NCI-H128 (cell line): Measurements from ENCODE around the gene LYPD1.

Experiments used
- DNase-seq: peaks from one replicate; lab custom pipeline; 2025; ENCODE audit not compliant: unreplicated experiment; lab: John Stamatoyannopoulos, UW

Gene LYPD1

DNA sequence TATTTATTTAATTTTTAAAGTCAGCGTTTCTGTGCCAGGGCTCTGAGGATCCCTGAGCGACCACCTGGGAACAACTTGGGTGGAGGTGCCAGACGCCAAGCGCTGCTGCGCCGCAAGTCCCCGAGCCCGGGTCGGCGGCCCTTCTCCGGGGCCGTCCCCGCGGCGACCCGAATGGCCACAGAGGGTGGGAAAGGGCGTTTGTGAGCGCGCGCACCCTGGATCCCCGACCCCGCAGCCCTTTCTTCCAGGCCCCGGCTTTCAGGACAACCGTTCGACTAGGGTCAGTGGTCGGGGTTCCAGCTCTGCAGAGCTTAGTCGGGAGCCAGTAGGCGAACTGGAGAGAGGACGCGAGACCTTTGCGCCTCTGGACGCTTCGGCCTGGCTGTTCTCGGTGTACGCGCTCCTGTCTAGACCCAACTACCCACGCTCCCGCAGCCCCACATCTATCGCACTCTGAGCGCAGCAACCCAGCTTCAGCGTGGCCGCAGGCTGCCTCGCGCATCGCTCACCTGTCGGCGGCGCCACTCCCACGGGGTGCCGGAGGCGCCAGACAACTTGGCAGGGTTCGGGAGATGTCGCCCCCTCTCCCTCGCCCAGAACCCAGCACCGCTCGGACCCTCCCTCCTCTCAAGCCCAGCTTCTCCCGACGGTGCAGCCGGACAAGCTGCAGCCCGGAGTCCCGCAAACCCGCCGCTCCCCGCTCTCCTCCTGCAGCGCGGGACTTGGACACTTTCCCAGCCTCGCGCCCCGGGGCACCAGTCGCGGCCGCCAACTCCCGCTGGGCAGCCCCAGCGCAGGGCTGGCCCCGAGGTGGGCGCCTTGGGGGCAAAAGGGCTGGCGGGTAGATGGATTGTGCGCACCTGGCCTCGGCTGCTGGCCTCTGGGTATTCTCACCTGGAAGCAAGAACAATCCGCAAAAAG is 758 bp downstream of the LYPD1 start:
- peak; percentile 21 for DNase-seq

DNA sequence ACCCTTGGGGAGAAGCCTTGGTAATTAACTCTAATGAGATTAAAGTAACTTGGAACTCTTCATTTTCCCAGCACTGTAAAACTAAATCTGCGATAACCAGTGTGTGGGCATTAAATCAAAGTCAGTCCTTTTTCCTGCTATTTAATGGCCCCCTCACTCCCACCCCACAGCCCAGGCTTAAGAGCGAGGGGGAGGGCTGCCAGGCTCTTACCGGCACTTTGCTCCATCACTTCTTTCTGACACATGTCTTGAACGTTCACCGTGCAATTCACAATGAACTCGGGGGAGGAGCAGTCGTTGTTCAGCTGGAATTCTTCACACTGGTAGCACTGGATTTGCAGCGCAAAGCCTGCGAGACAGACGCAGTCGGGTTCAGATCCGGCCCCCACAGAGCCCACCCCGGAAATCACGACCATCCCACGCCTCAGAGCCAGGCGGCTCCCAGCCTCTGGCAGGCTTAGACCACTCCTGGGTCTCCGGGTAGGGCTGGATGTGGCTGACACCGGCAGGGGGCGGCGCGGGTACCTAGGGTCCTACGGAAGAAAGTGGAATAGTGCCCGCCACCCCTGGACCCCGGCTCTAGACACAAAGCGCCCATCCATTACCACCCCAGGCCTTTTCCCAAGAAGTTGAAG is 1.7 kb downstream of the LYPD1 start:
- DNase-seq = peak; percentile 8

DNA sequence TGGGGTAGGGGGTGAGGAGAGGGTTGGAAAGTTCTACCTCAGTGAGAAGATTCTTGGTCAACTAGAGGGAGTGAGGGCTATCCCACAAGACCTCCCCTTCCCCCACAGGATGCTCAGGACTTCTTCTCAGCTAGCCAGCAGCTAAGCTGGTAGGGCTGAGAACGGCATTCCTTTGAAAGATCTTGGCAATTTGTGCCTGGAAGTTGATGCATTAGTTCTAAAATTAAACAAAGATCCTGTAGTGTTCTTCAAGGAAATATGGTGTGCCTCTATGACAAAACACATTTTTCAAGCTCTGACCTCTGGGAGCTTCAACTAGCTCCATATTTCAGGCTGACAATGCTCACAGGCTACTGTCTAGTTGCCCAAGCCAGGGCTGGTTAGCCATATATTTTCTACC is 2.3 kb downstream of the LYPD1 start:
- no peak for DNase-seq

DNA sequence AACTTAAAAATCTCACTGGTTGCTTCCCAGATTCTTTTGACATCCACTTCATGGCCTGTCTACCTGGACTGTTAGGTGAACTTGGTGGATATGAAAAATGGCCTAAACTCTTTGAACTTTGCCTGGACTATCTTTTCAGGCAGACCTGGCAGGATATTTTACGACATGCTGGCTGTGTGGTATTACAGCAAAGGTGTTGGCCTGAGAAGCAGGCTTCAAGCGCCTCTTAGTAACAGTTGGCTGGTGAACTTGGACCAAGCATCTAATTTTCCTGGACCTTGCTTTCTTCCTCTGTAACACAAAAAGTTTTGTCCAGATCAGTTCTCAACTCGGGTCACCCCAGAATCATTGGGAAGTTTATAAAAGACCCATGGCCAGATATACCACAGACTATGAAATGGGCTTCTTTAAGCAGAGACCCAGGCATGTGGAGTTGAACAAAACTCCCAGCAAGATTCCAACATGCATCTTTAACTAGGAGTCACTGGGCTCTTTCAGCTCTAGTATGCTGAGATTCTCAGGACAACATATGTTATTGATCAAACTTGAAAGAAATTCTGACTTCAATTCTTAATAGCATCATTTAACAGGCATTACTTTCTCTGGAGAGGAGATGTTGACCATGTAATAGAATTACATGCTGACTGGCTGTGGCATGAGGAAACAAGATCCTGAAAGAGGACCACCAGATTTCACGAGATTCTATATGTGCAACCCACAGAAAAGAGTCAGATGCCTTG is 4.4 kb downstream of the LYPD1 start:
- DNase-seq = no peak

DNA sequence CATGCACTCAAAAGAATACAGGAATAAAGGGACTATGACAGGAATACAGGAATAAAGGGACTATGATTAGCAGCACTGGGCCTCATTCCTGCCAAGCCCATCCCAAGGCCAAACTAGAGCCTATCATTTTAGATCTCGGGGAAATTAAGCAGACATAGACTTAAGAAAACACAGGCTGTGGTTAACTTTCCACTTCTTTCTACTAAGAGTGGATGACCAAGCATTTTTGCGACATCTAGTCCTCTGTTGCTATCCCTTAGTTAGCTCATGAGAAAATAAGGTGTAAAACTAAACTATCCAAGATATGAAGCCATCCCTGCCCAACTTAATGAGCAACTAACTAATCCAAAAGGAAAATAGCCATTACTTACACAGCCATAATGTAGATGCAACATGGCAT is 5.9 kb downstream of the LYPD1 start:
- DNase-seq = no peak

DNA sequence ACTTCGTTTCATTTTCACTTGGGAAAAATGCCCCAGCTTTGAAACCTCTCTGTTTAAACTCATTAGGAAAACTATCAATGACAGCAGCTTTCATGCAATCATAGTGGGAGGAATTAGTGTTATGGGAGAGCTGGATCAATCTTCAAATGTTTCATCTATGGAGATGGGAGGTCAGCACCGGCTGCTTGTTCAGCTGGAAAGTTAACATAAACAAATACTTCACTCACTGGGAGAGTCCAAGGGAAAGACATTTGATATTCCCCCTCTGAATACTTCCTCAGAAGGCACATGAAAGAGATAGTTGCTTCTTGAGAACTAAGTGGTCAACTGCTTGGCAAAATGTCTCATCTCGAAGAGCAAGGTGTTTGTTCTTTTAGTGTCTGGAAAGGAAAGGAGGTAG is 7.3 kb downstream of the LYPD1 start:
- no peak for DNase-seq

DNA sequence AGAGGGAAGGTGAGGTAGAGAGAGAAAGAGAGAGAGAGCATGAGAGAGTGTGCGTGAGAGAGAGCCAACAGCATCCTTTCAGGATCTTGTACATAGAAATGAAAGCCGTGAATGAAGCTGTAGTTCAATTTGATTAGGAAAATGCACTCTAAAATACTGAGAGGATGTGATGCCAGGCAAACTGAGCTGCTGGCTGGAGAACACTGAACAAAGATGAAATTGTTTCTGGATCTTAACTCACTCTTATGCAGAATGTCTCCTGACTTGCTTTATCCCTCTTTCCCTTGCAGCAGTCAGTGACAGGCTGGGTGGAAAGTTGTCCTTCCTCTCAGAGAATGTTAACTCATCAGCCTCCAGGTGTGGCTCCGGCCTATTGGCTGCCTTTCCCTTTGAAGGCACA is 10.7 kb downstream of the LYPD1 start:
- DNase-seq = no peak

DNA sequence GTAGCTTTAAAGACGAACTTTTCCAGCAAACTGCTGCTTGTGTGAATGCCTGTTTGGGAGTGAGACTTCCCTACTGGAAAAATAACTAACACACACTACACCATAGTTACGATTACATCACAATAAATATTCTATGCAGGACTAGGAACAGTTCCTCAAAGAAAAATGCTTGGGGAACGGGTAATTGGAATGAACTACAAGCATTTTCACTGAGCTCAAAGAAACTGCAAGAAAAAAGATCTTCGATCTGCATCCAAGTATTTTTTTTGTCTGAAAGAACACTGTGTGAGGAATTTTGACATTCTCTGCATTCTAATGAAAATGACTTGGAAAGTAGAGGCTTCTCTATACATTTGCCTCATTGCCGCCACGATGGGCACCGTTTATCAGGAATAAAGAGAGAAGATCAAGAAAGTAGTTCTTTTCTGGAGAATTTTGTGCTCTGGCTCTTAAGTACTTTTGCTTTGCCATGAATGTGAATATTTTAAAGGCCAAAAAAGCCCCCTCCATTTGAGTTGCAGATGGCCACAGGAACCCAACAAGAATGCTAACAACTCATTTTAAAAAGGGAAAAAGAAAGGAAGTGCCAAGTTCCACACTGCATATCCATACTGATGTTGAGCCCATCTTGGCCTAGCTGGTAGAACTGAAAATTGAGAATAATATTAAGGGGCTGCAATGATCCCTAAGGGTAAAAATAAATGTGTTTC is 13.6 kb downstream of the LYPD1 start:
- DNase-seq = no peak

DNA sequence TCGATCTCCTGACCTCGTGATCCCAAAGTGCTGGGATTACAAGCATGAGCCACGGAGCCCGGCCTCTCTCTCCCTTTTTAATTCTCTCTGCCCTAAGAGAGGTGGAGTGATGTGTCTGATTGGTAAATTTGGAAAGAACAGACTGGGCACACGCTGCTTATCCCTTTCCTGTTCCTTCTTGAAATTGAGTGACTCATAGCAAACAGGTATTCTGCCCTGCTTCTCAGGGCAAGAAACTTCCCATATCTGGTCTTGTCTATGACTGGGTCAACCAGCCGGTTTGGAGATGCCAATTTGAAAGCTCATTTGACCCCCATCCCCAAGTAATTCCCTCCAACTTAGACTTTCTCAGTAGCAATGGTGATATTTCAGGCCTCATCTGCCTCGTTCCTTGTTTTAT is 15.0 kb downstream of the LYPD1 start:
- no peak for DNase-seq

DNA sequence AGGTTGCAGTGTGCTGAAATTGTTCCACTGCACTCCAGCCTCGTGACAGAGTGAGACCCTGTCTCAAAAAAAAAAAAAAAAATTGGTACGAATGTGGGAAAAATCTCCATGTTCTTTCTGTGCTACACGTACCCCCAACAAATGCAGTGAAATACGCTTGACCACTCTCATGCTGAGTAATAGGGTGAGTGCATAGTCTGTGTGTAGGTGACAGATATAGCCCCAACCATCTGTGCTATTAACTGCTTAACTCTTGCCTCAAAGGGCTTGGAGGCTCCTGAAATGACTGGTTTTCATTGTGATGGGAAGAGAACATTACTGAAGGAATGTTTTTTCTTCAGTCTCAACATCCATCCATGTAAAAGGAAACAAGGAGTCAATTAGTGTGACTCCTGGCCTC is 15.7 kb downstream of the LYPD1 start:
- DNase-seq = no peak

DNA sequence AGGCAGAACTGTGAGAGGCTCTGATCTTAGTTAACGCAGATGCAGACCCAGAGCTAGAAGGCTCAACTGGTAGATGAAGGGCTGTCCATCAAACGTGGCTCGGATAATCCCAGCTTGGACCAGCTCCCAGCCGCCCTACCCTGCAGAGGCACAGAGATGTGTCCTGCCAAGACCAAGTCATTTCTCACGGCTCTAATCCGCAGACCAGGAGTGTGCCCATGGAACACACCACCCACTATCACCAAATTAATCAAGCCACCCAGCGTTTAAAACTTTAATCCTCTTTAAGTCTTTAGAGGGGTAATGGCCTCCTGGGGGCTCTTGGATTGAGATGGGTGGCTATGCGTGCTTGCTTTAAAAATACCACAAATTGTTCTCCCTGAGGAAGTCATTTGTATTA is 17.5 kb downstream of the LYPD1 start:
- no peak for DNase-seq

DNA sequence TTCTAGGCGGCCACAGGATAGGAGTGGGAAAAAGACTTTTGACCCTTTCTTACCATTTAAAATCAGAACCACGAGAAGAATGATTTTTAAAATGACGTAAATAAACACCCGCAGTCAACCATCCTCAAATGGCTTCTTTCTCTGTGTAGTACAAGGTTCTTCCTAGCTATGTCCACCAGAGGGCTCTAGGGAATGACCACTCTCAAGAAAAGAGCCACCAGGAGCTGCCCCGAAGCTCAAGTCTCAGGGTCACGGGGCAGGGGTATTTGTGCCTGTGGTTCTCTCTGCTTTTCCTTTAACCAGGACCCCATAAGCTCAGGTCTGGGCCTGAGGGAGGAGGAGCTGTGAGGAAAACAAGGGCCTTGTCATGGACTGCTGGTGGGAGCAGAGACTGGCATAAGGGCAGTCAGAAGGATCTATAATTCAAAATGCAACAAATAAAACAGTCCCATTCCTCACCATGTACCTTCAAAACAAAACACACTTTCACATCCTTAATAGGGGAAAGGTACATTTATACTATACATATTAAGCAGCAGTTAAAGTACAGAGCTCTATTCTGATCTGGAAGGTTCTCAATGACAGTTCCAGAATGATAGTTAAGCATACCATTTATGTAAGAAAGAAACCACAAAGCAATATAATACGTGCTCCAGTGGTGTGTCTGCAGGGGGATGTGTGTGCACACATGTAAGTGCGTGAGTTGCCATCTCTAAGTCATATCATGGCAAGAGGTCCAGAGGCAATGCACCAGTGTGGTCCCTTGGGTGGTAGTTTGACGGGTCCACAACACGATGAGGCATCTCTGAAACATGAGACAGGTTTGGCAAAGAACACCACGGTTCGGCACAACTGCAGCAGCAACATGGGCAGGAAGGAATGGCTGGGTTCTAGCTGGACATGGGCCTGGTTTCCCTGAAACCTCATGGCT is 18.6 kb downstream of the LYPD1 start:
- no peak for DNase-seq

DNA sequence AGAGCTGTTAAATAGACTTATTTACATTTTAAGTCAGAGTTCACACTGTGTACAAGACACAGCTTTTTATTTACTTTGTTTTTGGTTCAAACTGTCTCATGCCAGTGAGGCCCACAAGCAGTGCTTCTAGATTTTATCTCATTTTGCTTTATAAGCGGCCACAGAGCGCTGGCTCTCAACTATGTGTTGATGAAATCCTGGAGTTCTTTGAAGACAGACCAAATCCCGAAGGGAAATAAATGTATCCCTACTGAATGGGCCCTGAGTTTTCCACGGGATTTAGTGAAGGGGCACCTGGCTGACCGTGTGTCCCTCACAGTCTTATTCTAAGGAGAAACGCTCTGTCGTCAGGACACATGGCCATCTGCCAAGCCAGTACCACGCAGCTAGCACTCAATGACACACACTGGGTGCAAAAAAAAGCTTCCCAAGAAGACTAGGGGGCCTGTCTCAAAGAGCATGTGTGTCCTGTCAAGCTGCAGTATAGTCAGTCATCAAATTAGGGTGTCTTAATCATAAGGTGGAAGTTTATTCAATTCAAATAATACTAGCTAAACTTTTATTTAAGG is 23.4 kb downstream of the LYPD1 start:
- DNase-seq = no peak

DNA sequence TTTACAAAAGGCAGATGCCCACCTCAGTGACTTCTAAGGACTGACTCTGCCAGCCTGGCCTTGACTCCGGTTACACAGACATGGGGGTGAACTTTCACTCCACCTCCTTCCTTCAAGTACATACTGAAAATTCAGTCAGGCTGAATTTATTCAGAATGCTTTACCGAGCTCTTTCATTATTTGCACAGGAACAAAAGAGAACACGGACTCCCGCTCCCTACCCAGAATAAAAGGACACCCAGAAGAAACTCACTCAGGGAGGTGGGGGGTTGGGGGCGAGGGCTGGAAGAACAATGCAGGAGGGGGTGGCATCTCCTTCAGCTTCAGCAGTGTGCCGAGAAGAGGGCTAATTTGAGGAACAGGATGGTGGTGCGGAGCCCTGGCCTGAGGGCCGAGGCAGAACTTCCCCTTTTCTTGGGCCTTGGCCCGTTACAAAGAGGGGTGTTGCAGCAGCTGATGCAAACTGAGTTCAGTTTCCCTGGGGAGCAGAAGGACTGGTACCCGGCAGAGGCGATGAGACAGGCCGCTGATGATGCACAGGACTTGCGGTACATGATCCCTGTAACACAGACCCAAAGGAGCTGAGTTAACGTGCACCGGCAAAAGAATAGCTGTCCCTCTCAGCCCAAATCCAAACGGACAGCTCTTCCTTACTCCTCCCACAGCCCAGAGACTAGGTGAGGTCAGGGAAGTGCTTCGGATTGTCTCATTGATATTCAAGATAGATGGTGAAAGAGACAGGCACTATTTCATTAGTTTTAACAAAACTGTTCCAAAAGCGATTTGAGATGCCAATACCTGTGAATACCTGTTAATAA is 24.1 kb downstream of the LYPD1 start:
- no peak for DNase-seq

DNA sequence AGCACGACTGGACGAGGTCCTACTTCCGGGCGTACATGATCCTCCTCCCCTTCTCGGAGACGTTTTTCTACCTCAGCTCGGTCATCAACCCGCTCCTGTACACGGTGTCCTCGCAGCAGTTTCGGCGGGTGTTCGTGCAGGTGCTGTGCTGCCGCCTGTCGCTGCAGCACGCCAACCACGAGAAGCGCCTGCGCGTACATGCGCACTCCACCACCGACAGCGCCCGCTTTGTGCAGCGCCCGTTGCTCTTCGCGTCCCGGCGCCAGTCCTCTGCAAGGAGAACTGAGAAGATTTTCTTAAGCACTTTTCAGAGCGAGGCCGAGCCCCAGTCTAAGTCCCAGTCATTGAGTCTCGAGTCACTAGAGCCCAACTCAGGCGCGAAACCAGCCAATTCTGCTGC is 24.8 kb downstream of the LYPD1 start:
- no peak for DNase-seq

DNA sequence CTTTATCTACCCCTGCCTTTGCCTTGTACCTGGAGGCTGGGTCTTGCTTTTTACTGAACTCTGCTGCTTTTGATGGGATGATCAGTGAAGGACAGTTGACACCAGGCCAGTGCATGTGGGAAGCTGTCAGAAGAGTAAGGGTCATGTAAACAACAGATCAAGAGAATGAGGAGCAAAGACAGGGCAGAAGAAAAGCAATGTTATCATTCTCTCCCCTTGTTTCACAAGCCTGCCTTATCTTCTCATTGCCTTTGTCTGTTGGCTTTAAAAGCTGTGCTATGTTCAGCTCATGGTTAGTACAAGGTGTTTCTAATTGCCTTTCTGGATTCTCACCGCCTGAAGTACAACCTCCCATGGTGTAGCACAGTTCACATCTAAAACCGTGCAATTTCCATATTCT is 27.6 kb downstream of the LYPD1 start:
- DNase-seq = no peak

DNA sequence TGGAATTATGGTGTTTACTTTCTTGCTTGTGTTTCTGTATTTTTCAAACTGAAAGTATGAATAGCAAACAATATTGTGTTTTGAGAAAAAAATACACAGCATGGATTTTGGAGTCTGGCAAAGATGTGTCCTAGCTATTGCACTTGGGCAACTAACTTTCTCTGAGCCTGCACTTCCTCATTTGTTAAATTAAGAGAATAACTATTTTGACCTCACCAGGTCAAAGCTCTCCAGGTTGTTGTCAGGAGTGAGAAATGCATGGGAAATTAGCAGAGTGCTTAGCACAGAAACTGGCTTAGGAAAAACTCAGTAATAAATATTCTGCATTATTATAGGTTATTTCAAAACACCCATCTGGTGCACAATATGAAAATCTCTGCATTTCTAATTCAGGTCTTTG is 28.2 kb downstream of the LYPD1 start:
- DNase-seq = no peak

DNA sequence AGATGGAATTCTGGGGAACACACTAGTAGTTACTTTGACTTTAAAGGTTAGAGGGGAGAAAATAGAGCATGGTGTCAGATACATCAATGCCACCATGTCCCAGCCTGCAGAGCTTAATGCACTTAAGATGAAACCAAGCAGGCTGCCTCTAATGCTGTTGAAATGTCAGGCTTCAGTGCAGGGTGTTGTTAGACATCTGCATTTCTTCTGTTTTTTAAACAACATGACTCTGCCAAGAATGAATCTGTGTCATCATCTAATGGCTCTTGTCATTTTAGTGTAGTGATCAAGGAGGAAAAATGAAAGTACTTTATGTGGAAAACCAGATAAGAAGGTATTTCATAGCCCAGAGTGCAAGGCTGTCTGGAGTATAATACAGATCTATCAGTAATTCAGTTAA is 29.9 kb downstream of the LYPD1 start:
- no peak for DNase-seq
